GM12873 (cell line): ENCODE results near the gene RPLP2.

Experiments used
- TF ChIP-seq, protein P1 (sequence below): IDR thresholded peaks from 2 replicates; pipeline ENCODE4 v1.5.1; 2012; ENCODE audit warnings: low read depth, mild to moderate bottlenecking, moderate library complexity, low read length, control low read depth; ENCODE audit not compliant: insufficient read depth; ENCODE audit errors: missing control alignments

RPLP2 gene

DNA sequence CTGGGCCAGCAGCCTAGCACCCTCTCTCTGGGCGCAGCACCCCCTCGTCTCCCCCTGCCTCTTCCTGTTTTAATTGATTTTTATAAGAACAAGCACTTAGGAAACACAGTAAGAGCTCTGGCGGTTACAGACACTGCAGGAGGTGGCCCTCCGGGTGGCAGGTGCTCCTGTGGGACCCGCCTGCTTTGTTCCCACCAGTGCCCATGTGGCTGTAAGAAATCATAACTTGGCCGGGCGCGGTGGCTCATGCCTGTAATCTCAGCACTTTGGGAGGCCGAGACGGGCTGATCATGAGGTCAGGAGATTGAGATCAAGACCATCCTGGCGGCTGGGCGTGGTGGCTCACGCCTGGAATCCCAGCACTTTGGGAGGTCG is 51.3 kb downstream of the RPLP2 start:
- TF ChIP-seq, protein P1, sequence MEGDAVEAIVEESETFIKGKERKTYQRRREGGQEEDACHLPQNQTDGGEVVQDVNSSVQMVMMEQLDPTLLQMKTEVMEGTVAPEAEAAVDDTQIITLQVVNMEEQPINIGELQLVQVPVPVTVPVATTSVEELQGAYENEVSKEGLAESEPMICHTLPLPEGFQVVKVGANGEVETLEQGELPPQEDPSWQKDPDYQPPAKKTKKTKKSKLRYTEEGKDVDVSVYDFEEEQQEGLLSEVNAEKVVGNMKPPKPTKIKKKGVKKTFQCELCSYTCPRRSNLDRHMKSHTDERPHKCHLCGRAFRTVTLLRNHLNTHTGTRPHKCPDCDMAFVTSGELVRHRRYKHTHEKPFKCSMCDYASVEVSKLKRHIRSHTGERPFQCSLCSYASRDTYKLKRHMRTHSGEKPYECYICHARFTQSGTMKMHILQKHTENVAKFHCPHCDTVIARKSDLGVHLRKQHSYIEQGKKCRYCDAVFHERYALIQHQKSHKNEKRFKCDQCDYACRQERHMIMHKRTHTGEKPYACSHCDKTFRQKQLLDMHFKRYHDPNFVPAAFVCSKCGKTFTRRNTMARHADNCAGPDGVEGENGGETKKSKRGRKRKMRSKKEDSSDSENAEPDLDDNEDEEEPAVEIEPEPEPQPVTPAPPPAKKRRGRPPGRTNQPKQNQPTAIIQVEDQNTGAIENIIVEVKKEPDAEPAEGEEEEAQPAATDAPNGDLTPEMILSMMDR, result no peak

DNA sequence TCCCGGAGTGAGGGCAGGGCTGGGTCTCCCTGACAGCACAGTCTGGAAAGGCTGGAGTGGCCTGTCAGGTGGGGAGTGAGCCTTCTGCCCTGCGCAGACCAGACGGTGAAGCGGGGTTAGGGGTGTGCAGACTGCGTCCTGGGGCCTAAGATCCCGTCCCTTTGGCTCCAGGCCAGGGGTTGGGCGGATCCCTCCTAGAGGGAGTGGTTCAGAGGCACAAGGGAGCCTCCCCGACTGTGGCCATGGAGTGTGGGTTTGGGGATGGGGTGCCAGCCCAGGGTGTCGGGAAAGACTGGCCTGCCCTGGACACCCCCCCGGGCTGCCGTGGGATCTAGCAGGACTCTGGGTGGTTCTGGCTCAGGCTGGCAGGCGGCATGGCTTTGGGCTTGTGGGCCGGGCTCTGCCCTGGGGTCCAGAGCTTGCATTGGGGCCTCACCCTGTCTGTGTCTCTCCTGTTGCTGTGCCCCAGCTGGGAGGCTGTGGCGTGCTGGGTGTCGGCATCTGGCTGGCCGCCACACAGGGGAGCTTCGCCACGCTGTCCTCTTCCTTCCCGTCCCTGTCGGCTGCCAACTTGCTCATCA is 52.4 kb downstream of the RPLP2 start:
- TF ChIP-seq, protein P1, result no peak
